GM12874 (cell line): ENCODE results near the gene SLC22A7.
A peak's percentile ranks its signal among the peaks of the same experiment; 100 is the strongest.

ENCODE experiments used
- CTCF ChIP-seq: IDR thresholded peaks from 2 replicates; pipeline ENCODE4 v1.5.1; 2011; ENCODE audit warnings: low read depth, mild to moderate bottlenecking, control low read depth, low read length, moderate library complexity; ENCODE audit not compliant: insufficient read depth

SLC22A7 gene

GRCh38 chr6:43262000-43262779 is 35.9 kb upstream of the SLC22A7 start:
- TF ChIP-seq CTCF: no peak

- TF ChIP-seq CTCF: no peak
Measured at GRCh38 chr6:43262780-43263313, 35.2 kb upstream of the SLC22A7 start.

DNA sequence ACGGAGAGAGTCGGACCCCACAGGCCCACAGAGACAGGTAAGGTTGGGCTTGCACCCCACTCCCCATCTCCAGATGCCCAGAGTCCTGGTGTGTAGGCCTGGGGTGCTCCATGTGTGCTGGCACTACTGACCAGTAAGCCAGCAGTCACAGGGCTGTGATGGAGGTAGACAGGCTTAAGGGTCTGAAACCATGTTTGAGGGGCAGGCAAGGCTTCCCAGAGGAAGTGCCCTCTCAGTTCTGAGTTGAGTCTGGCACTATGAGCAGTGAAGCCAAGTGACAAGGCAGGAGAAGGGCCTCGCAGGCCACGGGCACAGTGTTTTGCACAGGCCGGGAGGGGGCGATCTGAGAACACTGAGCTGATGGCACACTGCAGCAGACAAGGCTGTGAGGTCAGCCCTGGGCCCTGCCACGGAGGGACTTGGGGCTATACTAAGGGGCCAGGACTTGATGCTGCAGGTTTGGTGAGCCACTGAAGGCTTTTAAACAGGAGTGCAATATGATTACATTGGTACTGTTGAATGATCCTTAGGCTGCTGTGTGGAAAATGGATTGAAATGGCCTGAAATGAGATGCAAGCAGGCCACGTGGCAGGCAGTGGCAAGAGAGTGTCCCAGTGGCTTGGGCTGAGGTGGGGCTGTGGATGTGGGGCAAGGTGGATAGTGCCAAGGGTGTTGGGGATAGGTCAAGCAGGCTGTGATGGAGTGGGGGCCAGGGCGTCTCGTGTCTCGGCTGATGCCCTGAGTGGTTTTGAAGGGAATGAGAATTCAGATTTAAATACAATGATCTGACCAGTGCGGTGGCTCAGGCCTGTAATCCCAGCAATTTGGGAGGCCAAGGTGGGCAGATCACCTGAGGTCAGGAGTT is 34.5 kb upstream of the SLC22A7 start:
- TF ChIP-seq CTCF: peak; percentile 94

DNA sequence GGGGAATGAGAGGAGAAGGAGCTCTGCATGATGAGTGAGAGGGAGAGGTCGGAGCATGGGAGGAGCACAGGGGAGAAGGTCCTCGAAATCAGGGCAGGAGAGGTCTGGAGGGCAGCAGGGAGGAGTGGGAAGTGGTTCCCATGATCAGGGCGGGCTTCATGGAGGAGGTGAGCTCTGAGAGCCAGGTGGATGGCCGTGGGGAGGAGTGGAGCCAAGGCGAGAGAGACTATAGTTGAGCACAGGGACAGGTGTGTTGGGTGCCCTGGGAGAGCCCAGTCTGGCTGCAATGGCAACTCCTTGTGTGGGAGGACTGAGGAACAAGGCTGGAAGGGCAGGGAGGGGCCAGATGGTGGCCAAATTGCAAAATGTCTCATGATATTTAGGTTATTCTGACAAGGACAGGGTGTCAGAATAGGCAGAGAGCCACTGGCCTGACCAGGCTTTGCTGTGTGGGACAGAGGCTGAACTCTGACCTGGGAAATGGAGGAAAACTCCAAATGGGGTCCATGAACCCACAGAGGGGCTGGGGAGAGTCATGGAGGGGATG is 33.4 kb upstream of the SLC22A7 start:
- no peak for TF ChIP-seq CTCF

- TF ChIP-seq CTCF: no peak
Measured at GRCh38 chr6:43265564-43265963, 32.5 kb upstream of the SLC22A7 start.

DNA sequence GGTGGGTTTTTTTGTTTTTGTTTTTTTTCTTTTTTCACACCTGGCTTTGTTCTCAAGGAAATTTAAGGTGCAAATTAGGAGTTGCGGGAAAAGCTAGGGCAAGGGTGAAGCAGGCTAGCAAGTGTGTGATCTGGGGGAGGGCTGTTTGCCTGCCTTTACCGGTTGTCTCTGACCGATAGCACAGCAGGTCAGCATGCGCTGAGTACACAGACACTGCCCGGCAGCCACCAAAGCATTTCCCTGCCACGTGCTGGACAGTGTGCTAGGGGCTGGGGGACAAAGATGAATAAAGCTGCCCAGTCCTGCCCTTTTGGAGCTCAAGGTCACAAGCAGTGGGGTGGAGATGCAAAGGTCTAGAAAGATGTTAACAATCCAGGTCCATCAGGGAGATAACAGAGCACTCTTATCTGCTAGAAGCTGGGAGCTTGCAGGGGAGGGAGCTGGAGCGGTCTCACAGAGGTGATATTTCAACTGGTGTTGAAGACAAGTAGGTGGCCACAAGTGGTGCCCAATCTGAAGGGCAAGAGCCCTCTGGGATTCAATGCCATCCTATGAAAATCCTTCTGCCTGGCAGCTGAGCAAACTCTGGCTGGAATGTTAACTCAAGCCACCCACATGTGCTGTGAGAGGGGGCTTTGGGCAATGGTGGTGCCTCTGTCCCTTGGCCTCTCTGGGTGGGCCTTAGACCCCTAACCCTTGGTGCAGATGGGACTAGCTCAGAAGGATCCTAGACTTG is 30.3 kb upstream of the SLC22A7 start:
- no peak for TF ChIP-seq CTCF
